Endothelial cell of umbilical vein (primary cell): ENCODE data around the gene OLIG3. TPM values are rescaled to one million over a fixed set of nuclear protein-coding genes. Genes with fewer than 3 reads are reported as not detected.

Experiments
- BruUV-seq: library from RNA; stranded (reverse); fragments of 400-500 nt; replicated peaks from 2 replicates; lab custom pipeline; 2021; lab: Mats Ljungman, UMichigan
- CTCF ChIA-PET: fragments of 300-600, 350-600 bp; sonication (Branson Sonifier 250); formaldehyde crosslinking; loops from one replicate; lab custom pipeline; 2021; ENCODE audit warnings: antibody characterized with exemption, inconsistent platforms; lab: Charles Lee
- POLR2A ChIA-PET: fragments of 300-600, 350-600 bp; sonication (Branson Sonifier 250); formaldehyde crosslinking; loops from one replicate; lab custom pipeline; 2021; ENCODE audit warnings: antibody characterized with exemption, inconsistent platforms; lab: Charles Lee
- DNase-seq: peaks from one replicate; pipeline ENCODE4 v3.0.0-alpha.2; 2011; ENCODE audit warnings: low read depth, low spot score
- FAIRE-seq: peaks from 2 replicates; lab custom pipeline; 2011; peaks lifted over from hg19 to GRCh38; lab: Jason Lieb, UNC
- H2AFZ ChIP-seq: 2 replicates; pipeline ENCODE4 v1.6.0; 2012; ENCODE audit warnings: low read depth, low read length, control low read depth, inconsistent platforms
- H3K27ac ChIP-seq: 2 replicates; pipeline ENCODE4 v1.5.1; 2011; ENCODE audit warnings: low read depth, mild to moderate bottlenecking, control low read depth, low read length, moderate library complexity; ENCODE audit not compliant: insufficient read depth
- H3K27me3 ChIP-seq, 2 experiments: 2 replicates each; pipeline versions ENCODE4 v1.6.0 to v1.6.1; 2011; ENCODE audit warnings: low read length in 2 of 2, mixed read lengths in 1 of 2; ENCODE audit not compliant: control insufficient read depth in 2 of 2, insufficient read depth in 2 of 2
- H3K36me3 ChIP-seq, 2 experiments: 2 replicates in 1 of 2; 3 replicates in 1 of 2; pipeline ENCODE4 v1.5.1; 2011; ENCODE audit warnings: low read length in 2 of 2, mild to moderate bottlenecking in 1 of 2, moderate library complexity in 1 of 2; ENCODE audit not compliant: control insufficient read depth in 2 of 2, insufficient read depth in 2 of 2; ENCODE audit errors: extremely low read depth in 1 of 2
- H3K4me1 ChIP-seq: 3 replicates; pipeline ENCODE4 v1.5.1; 2011; ENCODE audit warnings: mild to moderate bottlenecking, low read length; ENCODE audit not compliant: control insufficient read depth, insufficient read depth; ENCODE audit errors: extremely low read depth
- H3K4me2 ChIP-seq: 2 replicates; pipeline ENCODE4 v1.6.1; 2011; ENCODE audit warnings: low read length, control low read depth, mixed read lengths; ENCODE audit not compliant: insufficient read depth
- H3K4me3 ChIP-seq, 3 experiments: fragments of 200-600 bp in 1 of 3; sonication (generic), shearing (Covaris generic) in 1 of 3; replicated peaks in 1 of 3; 2 replicates each; pipeline ENCODE4 v1.5.1; 2011 to 2016; ENCODE audit warnings: control low read depth in 3 of 3, low read length in 3 of 3, mild to moderate bottlenecking in 2 of 3, inconsistent platforms in 1 of 3, low read depth in 1 of 3, moderate library complexity in 1 of 3; ENCODE audit not compliant: insufficient read depth in 1 of 3
- H3K79me2 ChIP-seq: 2 replicates; pipeline ENCODE4 v1.6.0; 2012; ENCODE audit warnings: low read length, inconsistent platforms; ENCODE audit not compliant: control insufficient read depth, insufficient read depth
- H3K9ac ChIP-seq: replicated peaks from 2 replicates; pipeline ENCODE3; 2011; ENCODE audit warnings: low read length, control low read depth; ENCODE audit not compliant: insufficient read depth; ENCODE audit errors: extremely low read depth
- H3K9me1 ChIP-seq: replicated peaks from 3 replicates; pipeline ENCODE4 v1.6.0; 2011; ENCODE audit warnings: mild to moderate bottlenecking, low read length; ENCODE audit not compliant: control insufficient read depth, insufficient read depth; ENCODE audit errors: extremely low read depth
- H3K9me3 ChIP-seq: replicated peaks from 2 replicates; pipeline ENCODE4 v1.5.1; 2012; ENCODE audit warnings: low read length, inconsistent platforms; ENCODE audit not compliant: control insufficient read depth, insufficient read depth
- H4K20me1 ChIP-seq: replicated peaks from 2 replicates; pipeline ENCODE3; 2011; ENCODE audit warnings: mild to moderate bottlenecking, low read length; ENCODE audit not compliant: control insufficient read depth, insufficient read depth; ENCODE audit errors: extremely low read depth
- CTCF ChIP-seq, 2 donors: IDR thresholded peaks; 1 replicate in 1 of 2; 2 replicates in 1 of 2; pipeline ENCODE4 v1.5.1; 2011; ENCODE audit warnings: low read length in 2 of 2, mild to moderate bottlenecking in 2 of 2, moderate library complexity in 2 of 2, control low read depth in 1 of 2, inconsistent platforms in 1 of 2, low read depth in 1 of 2; ENCODE audit not compliant: insufficient read depth in 1 of 2; ENCODE audit errors: extremely low read depth in 1 of 2
- EZH2 ChIP-seq: IDR thresholded peaks from 2 replicates; pipeline ENCODE4 v1.6.1; 2012; ENCODE audit warnings: borderline replicate concordance, low read depth, mild to moderate bottlenecking, moderate library complexity, low read length, inconsistent platforms; ENCODE audit not compliant: severe bottlenecking
- FOS ChIP-seq: IDR thresholded peaks from 2 replicates; pipeline ENCODE4 v1.6.1; 2011; ENCODE audit warnings: mild to moderate bottlenecking, low read length, moderate library complexity, borderline replicate concordance; ENCODE audit not compliant: insufficient read depth
- GATA2 ChIP-seq: IDR thresholded peaks from 2 replicates; pipeline ENCODE4 v1.7.0; 2011; ENCODE audit warnings: low read depth, mild to moderate bottlenecking, moderate library complexity, mixed read lengths, low read length; ENCODE audit not compliant: insufficient read length, insufficient read depth
- JUN ChIP-seq: IDR thresholded peaks from 2 replicates; pipeline ENCODE4 v1.6.1; 2011; ENCODE audit warnings: borderline replicate concordance, low read depth; ENCODE audit not compliant: insufficient read length, insufficient read depth
- MYC ChIP-seq: IDR thresholded peaks from one replicate; pipeline ENCODE4 v1.6.1; 2011; ENCODE audit warnings: mild to moderate bottlenecking, low read depth, low read length
- POLR2A ChIP-seq: IDR thresholded peaks from 2 replicates; pipeline ENCODE4 v1.6.1; 2012; ENCODE audit warnings: low read depth, mild to moderate bottlenecking, control low read depth, low read length
- POLR2AphosphoS5 ChIP-seq: IDR thresholded peaks from 2 replicates; pipeline ENCODE4 v1.6.1; 2012; ENCODE audit warnings: low read depth, mild to moderate bottlenecking, control low read depth, low read length, moderate library complexity; ENCODE audit not compliant: insufficient read depth
- dilution Hi-C: fragments of 300-500 bp; cut with MboI; formaldehyde crosslinking; loops from one replicate; pipeline ENCODE4 v1.15.0; 2019; ENCODE audit warnings: low sequenced_read_pairs; ENCODE audit not compliant: extremely low pct_ligation_motif_present
- intact Hi-C: fragments of 100-400 bp; cut with micrococcal nuclease; formaldehyde crosslinking; loops from one replicate; pipeline ENCODE4 v1.10.0; 2022
- polyA plus RNA-seq, 4 experiments: library from polyadenylated mRNA; depleted of rRNA in 3 of 4; stranded (reverse) in 3 of 4; unstranded in 1 of 4; fragments of >200 nt; gene quantifications; 2 replicates each; pipeline versions ENCODE4 v1.2.1 to v1.2.3, GENCODE V29; 2011 to 2012; ENCODE audit warnings: missing spikeins in 1 of 4
- total RNA-seq: library from RNA; stranded (reverse); gene quantifications from 2 replicates; pipeline ENCODE4 v1.2.3, GENCODE V29; 2021
- TF ChIP-seq, protein P1 (sequence below): IDR thresholded peaks from 2 replicates; pipeline ENCODE4 v1.6.1; 2011; ENCODE audit not compliant: insufficient read depth, insufficient read length

OLIG3 gene
- total and polyA plus RNA-seq, 2 donors (not counting 3 experiments of a cell fraction or from before 2014, with no cell fraction given) = not detected

- Histone ChIP-seq H3K9me1 (no peaks in the 10 kb centered on the region), H2AFZ (no peak overlapping the region), H3K36me3 (no peaks in the 10 kb centered on the region), H3K4me3 (no peak overlapping the region), H3K9me3 (no peaks in the 10 kb centered on the region), H3K27ac (no peak overlapping the region), H3K9ac (no peak overlapping the region), H3K79me2 (no peaks in the 10 kb centered on the region), H3K27me3 (peaks cover 84 to 99% of the 10 kb centered on the region in 2 experiments), H3K4me2 (no peak overlapping the region), H3K4me1 (no peaks in the 10 kb centered on the region), H4K20me1 (no peaks in the 10 kb centered on the region)
- DNase-seq (no peak), FAIRE-seq (no peak)
- ChIA-PET CTCF (no interaction called here), POLR2A (no interaction called here)
- no TSS peak for BruUV-seq
- dilution Hi-C loops (no loop called here), intact Hi-C loops (loop anchor here (10.0 kb wide), 1 partner anchor 220 kb away; no protein-coding TSS in a partner anchor)
- TF ChIP-seq, protein P1, sequence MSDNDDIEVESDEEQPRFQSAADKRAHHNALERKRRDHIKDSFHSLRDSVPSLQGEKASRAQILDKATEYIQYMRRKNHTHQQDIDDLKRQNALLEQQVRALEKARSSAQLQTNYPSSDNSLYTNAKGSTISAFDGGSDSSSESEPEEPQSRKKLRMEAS = no peak
- TF ChIP-seq JUN = no peak
- TF ChIP-seq CTCF (IDR thresholded peaks at IDR 0.05; ENCODE audit: extremely low read depth in 1 of 2, insufficient read depth in 1 of 2, low read depth in 1 of 2, low read length in 2 of 2) = no peak
- no peak for TF ChIP-seq GATA2
- TF ChIP-seq FOS = no peak
- no peak for TF ChIP-seq EZH2
- TF ChIP-seq MYC = no peak
- TF ChIP-seq POLR2A = no peak
- TF ChIP-seq POLR2AphosphoS5 = no peak
Measured at GRCh38 chr6:137494988-137495702, 951 bp upstream of the OLIG3 start.
